Stimulated activated CD8-positive, alpha-beta memory T cell treated with anti-CD3 and anti-CD28 coated beads, Interleukin-4, amount 100 ng/mL, for 4 hours (primary cell): ENCODE results near the gene SNCB.

ENCODE experiments used
- DNase-seq, 2 donors: peaks; one replicate each; pipeline ENCODE4 v3.0.0-alpha.2; 2020; ENCODE audit warnings: low read depth in 2 of 2, low spot score in 1 of 2

SNCB gene

DNA sequence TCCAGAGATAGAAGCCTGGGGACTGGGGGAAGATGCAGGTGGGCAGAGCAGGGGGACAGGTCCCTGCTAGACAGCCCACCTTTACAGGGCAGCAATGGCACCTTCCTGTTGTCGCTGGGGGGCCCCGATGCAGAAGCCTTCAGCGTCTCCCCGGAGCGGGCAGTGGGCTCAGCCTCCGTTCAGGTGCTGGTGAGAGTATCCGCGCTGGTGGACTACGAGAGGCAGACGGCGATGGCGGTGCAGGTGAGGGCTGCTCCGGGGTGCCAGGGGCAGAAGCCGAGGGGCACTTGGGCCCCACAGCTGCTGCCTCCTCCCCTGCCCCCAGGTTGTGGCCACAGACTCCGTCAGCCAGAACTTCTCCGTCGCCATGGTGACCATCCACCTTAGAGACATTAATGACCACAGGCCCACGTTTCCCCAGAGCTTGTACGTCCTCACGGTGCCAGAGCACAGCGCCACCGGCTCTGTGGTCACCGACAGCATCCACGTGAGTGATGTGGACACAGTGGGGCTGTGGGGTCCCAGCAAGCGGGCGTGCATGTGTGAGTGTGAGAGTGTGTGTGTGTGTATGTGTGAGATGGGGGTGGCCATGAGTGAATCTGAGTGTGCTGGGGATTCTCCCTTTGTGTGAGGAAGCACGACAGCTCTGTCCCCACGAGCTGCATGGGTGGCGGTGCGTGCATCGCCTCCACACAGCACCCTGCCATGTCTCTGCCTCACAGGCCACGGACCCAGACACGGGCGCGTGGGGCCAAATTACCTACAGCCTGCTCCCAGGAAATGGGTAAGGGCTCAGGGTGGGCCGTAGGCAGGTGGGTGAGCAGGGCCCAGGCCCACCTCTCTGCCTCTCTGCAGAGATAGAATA lies 52.8 kb downstream of the SNCB start:
- DNase-seq = no peak

- DNase-seq = no peak
Observed at GRCh38 chr5:176575488-176576422, 54.6 kb downstream of the SNCB start.

- no peak for DNase-seq
Observed at GRCh38 chr5:176575066-176575465, 55.3 kb downstream of the SNCB start.

DNA sequence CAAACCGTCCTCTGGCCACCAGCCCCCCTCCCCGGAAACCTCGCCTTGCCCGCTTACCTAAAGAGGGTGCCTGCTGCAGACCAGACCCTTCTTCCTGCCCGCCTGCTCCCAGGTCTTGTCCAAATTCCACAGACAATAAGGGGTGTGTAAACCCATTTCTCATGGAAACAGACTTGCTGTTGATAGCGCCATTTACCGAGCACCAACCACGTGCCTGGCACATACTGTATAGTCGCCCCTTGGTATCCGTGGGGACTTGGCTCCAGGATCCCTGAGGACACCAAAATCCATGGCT lies 56.1 kb downstream of the SNCB start:
- DNase-seq = no peak

DNA sequence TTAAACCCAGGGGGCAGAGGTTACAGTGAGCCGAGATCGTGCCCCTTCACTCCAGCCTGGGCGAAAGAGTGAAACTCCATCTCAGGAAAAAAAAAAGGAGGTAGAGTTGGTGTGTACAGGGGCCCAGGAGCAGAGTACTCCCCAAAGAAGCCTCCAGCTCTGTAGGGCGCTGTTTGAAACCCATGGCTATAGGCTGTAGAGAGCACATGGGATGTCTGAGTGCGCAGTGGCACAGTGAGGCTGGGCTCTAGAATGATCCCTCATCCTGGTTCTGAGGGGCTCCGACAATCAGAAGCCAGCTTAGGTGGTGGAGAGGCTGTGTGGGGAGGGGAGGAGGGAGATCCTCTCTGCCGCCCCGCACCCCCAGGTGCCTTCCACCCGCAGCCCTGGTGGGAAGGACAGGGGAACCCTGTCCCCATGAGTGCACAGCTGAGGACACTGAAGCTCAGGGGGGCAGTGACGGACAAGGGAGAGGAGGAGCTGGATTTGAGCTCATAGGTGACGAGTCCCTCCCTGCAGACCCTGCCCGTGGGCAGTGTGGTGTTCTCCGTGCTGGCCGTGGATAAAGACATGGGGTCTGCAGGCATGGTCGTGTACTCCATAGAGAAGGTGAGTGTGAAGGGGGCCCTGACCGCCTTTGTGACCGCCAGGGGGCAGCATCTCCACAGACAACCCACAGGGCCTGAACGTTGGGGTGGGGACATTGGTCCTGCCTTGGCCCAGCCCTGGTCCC lies 56.6 kb downstream of the SNCB start:
- peak; percentile 55 to 77 for DNase-seq
